NCI-H2107 (cell line): ENCODE data around the gene LMBR1.
"Not testable (repeated sequence)": the region's sequence is repeated elsewhere in the genome, so short reads cannot be mapped to it uniquely, and the experiment has no call there.

ENCODE experiments used
- DNase-seq: peaks from one replicate; lab custom pipeline; 2025; lab: John Stamatoyannopoulos, UW

Gene LMBR1

GRCh38 chr7:156906200-156906649 lies 13.2 kb upstream of the LMBR1 start:
- DNase-seq: no peak

DNA sequence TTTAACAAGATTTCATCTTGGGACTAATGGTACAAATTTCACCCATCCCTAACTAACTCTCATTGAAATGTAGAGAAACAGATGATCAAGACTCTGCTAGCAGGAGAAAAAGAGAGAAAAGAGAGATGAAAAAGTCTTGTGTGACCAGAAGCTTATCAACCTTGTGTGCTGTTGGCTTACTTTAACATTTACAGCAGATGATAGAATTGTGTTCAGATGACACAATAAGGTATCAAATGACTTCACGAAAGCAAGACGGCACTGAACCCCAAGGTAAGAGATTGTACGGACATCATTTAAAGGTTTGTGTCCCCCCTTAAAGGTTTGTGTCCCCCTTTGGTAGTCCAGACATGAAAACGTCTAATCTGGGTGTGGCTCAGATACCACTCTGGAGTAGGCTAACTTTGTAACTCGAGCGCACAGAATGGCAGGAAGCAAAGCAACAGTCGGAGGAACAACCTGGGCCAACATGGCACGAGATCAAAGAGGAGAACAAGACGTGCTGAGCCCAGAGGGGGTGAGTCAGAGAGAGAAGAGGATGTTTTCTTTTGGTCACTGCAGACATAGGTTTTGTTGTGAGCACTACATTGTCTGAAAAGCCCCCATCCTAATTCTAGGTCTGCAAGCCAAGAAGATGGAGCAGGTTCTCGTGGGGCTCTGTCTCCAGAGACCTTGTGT lies 10.4 kb upstream of the LMBR1 start:
- no peak for DNase-seq

- not testable (repeated sequence) for DNase-seq
Observed at GRCh38 chr7:156900093-156900492, 7.1 kb upstream of the LMBR1 start.

DNA sequence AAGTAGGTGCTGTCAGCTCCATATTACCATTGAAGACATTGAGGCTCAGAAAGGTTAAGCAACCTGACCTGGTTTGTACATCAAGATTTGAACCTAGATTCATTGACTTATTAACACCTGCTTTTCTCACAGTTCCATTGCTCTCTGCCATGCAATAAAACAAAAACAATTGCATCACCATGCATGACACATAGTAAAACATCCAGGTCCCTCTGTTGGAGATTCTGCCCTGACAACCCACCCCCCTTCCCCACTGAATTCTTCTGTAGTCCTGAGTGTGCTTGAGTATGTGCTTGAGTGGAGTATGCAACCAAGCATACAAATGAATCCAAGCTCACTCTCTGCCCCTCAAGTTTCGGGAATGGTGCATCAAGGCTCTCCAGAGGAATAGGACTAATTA lies 6.0 kb upstream of the LMBR1 start:
- no peak for DNase-seq

GRCh38 chr7:156897673-156898072 lies 4.7 kb upstream of the LMBR1 start:
- DNase-seq: no peak

GRCh38 chr7:156896388-156897022 lies 3.5 kb upstream of the LMBR1 start:
- no peak for DNase-seq

DNA sequence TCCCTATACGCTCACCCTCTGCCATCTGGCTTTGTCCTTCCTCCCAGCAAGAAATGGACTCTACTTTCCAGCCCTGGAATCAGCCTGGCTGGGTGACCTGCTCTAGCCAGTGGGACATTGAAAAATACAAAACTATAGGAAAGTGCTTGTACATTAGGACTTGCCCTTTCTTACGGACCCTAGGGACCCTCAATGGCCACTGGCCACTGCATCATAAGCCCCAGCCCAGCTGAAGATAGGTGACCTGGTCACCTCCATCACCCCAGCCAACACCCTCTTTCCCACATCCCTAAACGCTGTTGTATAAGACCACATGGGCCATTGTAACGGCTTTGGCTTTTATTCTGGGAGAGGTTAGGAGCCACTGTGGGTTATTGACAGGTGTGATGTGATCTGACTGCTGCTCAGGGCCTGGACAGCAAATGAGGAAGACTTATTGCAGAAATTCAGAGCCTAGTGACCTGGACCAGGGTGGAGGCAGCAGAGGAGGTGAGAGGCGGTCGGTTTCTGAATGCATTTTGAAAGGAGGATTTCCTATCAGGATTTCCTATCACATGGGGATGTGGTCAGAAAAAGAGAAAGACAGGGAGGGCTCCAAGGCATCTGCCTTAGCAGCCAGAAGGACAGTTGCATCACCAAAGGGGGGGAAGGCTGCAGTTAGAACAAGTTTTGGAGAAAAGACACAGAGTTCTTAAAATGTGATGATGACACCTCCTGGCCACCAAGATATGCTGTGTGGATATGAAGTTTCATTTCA lies 2.2 kb upstream of the LMBR1 start:
- no peak for DNase-seq

GRCh38 chr7:156892081-156892800 lies 742 bp downstream of the LMBR1 start:
- no peak for DNase-seq

DNA sequence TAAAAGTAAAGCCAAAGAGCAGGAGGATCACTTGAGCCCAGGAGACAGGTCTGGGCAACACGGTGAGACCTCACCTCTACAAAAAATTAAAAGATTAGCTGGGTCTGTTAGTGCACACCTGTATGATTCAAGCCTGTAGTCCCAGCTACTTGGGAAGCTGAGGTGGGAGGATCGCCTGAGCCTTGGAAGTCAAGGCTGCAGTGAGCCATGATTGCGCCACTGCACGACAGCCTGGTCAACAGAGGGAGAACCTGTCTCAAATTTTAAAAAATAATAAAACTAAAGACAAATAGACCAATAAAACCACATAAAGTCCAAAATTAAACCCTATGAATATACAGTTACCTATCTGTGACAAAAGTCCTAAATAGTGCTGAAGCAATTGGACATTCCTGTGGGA lies 3.2 kb downstream of the LMBR1 start:
- DNase-seq: no peak

- DNase-seq: peak; percentile 43
Observed at GRCh38 chr7:156889089-156889488, 3.9 kb downstream of the LMBR1 start.

- DNase-seq: no peak
Observed at GRCh38 chr7:156886020-156886795, 6.8 kb downstream of the LMBR1 start.

GRCh38 chr7:156881679-156882078 lies 11.3 kb downstream of the LMBR1 start:
- DNase-seq: no peak

DNA sequence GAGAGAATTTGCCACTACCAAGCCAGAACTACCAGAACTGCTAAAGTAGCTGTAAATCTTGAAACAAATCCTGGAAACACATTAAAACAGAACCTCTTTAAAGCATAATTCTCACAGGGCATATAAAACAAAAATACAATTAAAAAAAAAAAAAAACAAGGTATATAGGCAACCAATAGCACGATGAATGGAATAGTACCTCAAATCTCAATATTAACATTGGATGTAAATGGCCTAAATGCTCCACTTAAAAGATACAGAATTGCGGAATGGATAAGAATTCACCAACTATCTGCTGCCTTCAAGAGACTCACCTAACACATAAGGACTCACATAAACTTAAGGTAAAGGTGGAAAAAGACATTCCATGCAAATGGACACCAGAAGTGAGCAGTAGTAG lies 17.2 kb downstream of the LMBR1 start:
- DNase-seq: no peak

GRCh38 chr7:156868363-156868762 lies 24.6 kb downstream of the LMBR1 start:
- DNase-seq: not testable (repeated sequence)

- no peak for DNase-seq
Observed at GRCh38 chr7:156865493-156865892, 27.5 kb downstream of the LMBR1 start.

- DNase-seq: not testable (repeated sequence)
Observed at GRCh38 chr7:156862022-156862421, 31.0 kb downstream of the LMBR1 start.

DNA sequence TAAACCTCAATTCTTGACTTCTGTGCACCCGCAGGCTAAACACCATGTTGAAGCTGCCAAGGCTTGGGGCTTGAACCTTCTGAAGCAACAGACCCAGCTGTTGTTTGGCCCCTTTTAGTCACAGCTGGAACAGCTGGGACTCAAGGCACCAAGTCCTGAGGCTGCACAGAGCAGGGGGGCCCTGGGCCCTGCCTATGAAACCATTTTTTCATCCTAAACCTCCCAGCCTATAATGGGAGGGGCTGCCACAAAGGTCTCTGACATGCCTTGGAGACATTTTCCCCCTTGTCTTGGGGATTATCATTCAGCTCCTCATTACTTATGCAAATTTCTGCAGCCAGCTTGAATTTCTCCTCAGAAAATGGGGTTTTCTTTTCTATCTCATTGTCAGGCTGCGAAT lies 31.8 kb downstream of the LMBR1 start:
- no peak for DNase-seq

GRCh38 chr7:156860099-156860498 lies 32.9 kb downstream of the LMBR1 start:
- DNase-seq: not testable (repeated sequence)

DNA sequence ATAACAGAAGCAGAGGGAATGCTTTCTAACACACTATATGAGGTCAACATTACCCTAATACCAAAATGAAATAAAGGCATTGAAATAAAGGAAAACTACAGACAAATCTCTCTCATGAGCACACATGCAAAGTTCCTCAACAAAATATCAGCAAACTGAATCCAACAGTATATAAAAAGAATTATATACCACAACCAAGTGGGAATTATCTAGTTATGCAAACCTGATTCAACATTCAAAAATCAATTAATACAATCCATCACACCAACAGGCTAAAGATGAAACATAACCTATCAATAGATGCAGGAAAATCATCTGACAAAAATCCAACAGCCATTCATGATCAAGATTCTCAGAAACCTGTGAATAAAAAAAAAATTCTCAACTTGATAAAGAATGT lies 34.5 kb downstream of the LMBR1 start:
- no peak for DNase-seq

DNA sequence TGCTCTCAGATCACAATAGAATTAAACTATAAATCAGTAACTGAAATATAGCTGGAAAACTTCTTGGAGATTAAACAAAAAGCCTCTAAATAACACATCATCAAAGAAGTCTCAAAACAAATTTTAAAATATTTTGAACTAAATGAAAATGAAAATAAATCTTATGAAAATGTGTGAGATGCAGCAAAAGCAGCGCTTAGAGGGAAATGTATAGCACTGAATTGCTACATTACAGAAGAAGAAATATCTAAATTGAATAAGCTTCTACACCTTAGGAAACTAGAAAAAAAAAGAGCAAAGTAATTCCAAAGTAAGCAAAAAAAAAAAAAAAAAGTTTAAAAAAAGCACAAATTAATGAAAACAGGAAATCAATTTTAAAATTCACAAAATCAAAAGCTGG lies 35.2 kb downstream of the LMBR1 start:
- DNase-seq: no peak

DNA sequence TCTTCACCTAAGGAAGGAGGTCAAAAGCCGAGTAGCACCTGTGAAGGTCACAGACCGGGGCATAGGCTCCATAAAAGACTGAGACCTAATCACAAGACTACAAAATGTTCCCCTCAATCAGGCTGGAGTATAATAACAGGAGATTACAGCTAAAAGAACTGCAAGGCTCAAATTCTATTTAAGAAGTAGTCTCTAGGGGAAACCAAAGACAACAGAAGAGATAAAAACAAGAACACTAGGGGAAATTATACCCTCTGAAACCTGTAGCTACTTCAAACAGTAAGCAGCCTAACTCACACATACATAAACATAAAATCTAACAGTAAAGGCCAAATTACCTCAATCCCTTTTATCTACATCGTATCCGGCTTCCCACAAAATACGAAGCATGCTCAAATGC lies 38.3 kb downstream of the LMBR1 start:
- DNase-seq: no peak

GRCh38 chr7:156848979-156849378 lies 44.0 kb downstream of the LMBR1 start:
- DNase-seq: no peak
